Right lobe of liver (tissue), 6 donors: Measurements from ENCODE around the gene GSTA4. TPM values are rescaled to one million over a fixed set of nuclear protein-coding genes. Genes with fewer than 3 reads are reported as not detected.

Experiments used
- ATAC-seq, 4 donors: fragments of 200-7000 bp; cut with Tn5 transposase; one replicate each; pipeline ENCODE4 v1.9.1; 2020; ENCODE audit warnings: mild to moderate bottlenecking in 4 of 4, moderate library complexity in 4 of 4
- DNase-seq, 3 donors: peaks; one replicate each; pipeline ENCODE4 v3.0.0-alpha.2; 2020
- H3K27ac ChIP-seq, 3 donors: fragments of 200-600 bp; one replicate each; pipeline ENCODE4 v1.8.0; 2022
- H3K27me3 ChIP-seq, 2 donors: fragments of 200-600 bp; one replicate each; pipeline ENCODE4 v1.8.0; 2022
- H3K36me3 ChIP-seq, 4 donors: fragments of 200-600 bp; sonication (generic) in 1 of 4; one replicate each; pipeline versions ENCODE4 v1.5.1 to v1.8.0; 2017 to 2022; ENCODE audit warnings: control low read depth in 1 of 4
- H3K4me1 ChIP-seq, 4 donors: fragments of 200-600 bp; sonication (generic) in 1 of 4; one replicate each; pipeline versions ENCODE4 v1.5.1 to v1.8.0; 2017 to 2022; ENCODE audit warnings: control low read depth in 1 of 4
- H3K4me3 ChIP-seq, 3 donors: fragments of 200-600 bp; one replicate each; pipeline ENCODE4 v1.8.0; 2022
- H3K9me3 ChIP-seq, 4 donors: fragments of 200-600 bp; sonication (generic) in 1 of 4; one replicate each; pipeline versions ENCODE4 v1.5.1 to v1.8.0; 2017 to 2022; ENCODE audit warnings: control low read depth in 1 of 4
- CTCF ChIP-seq, 4 donors: fragments of 200-600 bp in 3 of 4; fragments of 450-650 bp in 1 of 4; IDR thresholded peaks; one replicate each; pipeline versions ENCODE4 v1.5.1 to v1.8.0; 2016 to 2022; ENCODE audit warnings: antibody characterized with exemption in 4 of 4, mild to moderate bottlenecking in 2 of 4
- POLR2A ChIP-seq: fragments of 450-650 bp; IDR thresholded peaks from one replicate; pipeline ENCODE4 v1.6.1; 2017; ENCODE audit warnings: antibody characterized with exemption, mild to moderate bottlenecking
- WGBS: methylation state at CpG from one replicate; pipeline ENCODE4 v1.1.6; 2018; ENCODE audit warnings: low coverage, low lambda C conversion rate; ENCODE audit not compliant: insufficient coverage; ENCODE audit errors: missing lambda C conversion rate; 5-methylcytosine and 5-hydroxymethylcytosine counted together
- intact Hi-C, 2 donors: fragments of 100-400 bp; cut with DNase I; formaldehyde crosslinking; loops; one replicate each; pipeline versions ENCODE4 v1.11.2 to v1.14.1; 2022
- total RNA-seq, 6 experiments: library from RNA; depleted of rRNA in 2 of 6; stranded (reverse); fragments of >200 nt in 2 of 6; fragmentation: NEBNext Ultra II Directional in 3 of 6; extraction: Animal tissue kit (Norgen Biotek cat#: 25700) in 3 of 6; gene quantifications; one replicate each; pipeline versions ENCODE4 v1.1.0 to v1.2.4, GENCODE V29; 2016 to 2023
- donor health status: DM: no; HTN: yes; CAD: no.
- donor health status: DM: no; HTN: no; CAD: no.
- donor health status: DM: no; HTN: no; CAD: no.
- donor health status: DM: no; HTN: yes; CAD: no.
- donor health status: DM: no; HTN: yes; CAD: no.

Gene GSTA4
- total RNA-seq, 6 experiments from 2014 or later: 4.8 to 23.1 (median 9.2) TPM

GRCh38 chr6:52990342-52990741 lies 4.7 kb downstream of the GSTA4 start:
- Histone ChIP-seq H3K9me3 (no peaks in the 10 kb centered on the region), H3K4me3 (no peak overlapping the region), H3K27me3 (no peaks in the 10 kb centered on the region), H3K36me3 (no peaks in the 10 kb centered on the region), H3K4me1 (peaks cover 0 to 5% (median 0%) of the 10 kb centered on the region in 4 donors), H3K27ac (no peak overlapping the region)
- TF ChIP-seq POLR2A (no peak), CTCF (IDR thresholded peaks at IDR 0.05) (no peak)
- ATAC-seq: no peak
- intact Hi-C loops: loop anchor here in 1 of 2 donors (10.0 kb wide), 1 partner anchor 106 kb away; no protein-coding TSS in a partner anchor
- no CpG with 5 or more reads among the region's 2 CpGs for WGBS
- no peak for DNase-seq

- intact Hi-C loops: no loop called here
- Histone ChIP-seq H3K36me3 (peaks cover 0 to 7% (median 2%) of the 10 kb centered on the region in 4 donors), H3K4me3 (no peak overlapping the region), H3K27me3 (no peaks in the 10 kb centered on the region), H3K9me3 (no peaks in the 10 kb centered on the region), H3K27ac (no peak overlapping the region), H3K4me1 (no peaks in the 10 kb centered on the region)
- ATAC-seq (no peak), DNase-seq (no peak)
- TF ChIP-seq CTCF (IDR thresholded peaks at IDR 0.05) (no peak), POLR2A (no peak)
- 83% methylated on average over 4 of the region's 4 CpGs for WGBS
These were observed 9.9 kb downstream of the GSTA4 start for GRCh38 chr6:52985228-52985627.

GRCh38 chr6:52984247-52984646 lies 10.8 kb downstream of the GSTA4 start:
- H3K36me3 ChIP-seq: peaks cover 0 to 7% (median 2%) of the 10 kb centered on the region in 4 donors
- intact Hi-C loops: no loop called here
- DNase-seq: no peak
- no peak overlapping the region for H3K4me3 ChIP-seq
- H3K9me3 ChIP-seq: no peaks in the 10 kb centered on the region
- ATAC-seq: peak in 1 of 4 donors; percentile 22
- TF ChIP-seq CTCF (IDR thresholded peaks at IDR 0.05) (no peak), POLR2A (no peak)
- no peaks in the 10 kb centered on the region for H3K27me3 ChIP-seq
- H3K4me1 ChIP-seq: no peaks in the 10 kb centered on the region
- no peak overlapping the region for H3K27ac ChIP-seq
- WGBS: 43% methylated on average over 3 of the region's 3 CpGs

GRCh38 chr6:52983159-52983848 lies 11.8 kb downstream of the GSTA4 start:
- Histone ChIP-seq H3K9me3 (no peaks in the 10 kb centered on the region), H3K27ac (no peak overlapping the region), H3K4me3 (no peak overlapping the region), H3K4me1 (no peaks in the 10 kb centered on the region), H3K36me3 (peaks cover 0 to 7% (median 2%) of the 10 kb centered on the region in 4 donors), H3K27me3 (no peaks in the 10 kb centered on the region)
- ATAC-seq (no peak), DNase-seq (no peak)
- WGBS: 100% methylated on average over 3 of the region's 5 CpGs
- TF ChIP-seq POLR2A: no peak
- no peak for TF ChIP-seq CTCF (IDR thresholded peaks at IDR 0.05)
- intact Hi-C loops: no loop called here
